ENCODE data around the gene ISX. TPM values are rescaled to one million over a fixed set of nuclear protein-coding genes. Genes with fewer than 3 reads are reported as not detected.

ISX gene
- polyA plus RNA-seq, 4 donors: 22.4 to 131 (median 54.7) TPM

- no peak for FAIRE-seq
- Histone ChIP-seq H3K4me3 (ENCODE audit: low read depth in 1 of 3, low read length in 3 of 3) (peak overlapping the region in 1 of 3 donors; percentile 59), H3K36me3 (ENCODE audit: control insufficient read depth in 3 of 3, insufficient read depth in 2 of 3, low read depth in 1 of 3, low read length in 3 of 3) (peaks cover 2 to 47% (median 3%) of the 10 kb centered on the region in 3 donors), H3K27me3 (ENCODE audit: control insufficient read depth in 3 of 3, insufficient read depth in 3 of 3, low read length in 3 of 3) (no peaks in the 10 kb centered on the region), H3K9me3 (ENCODE audit: control insufficient read depth in 2 of 2, insufficient read depth in 1 of 2, low read depth in 1 of 2, low read length in 1 of 2) (no peaks in the 10 kb centered on the region), H3K4me1 (ENCODE audit: control insufficient read depth in 3 of 3, insufficient read depth in 2 of 3, low read depth in 1 of 3, low read length in 2 of 3) (peaks cover 0 to 8% (median 4%) of the 10 kb centered on the region in 3 donors), H3K27ac (ENCODE audit: low read depth in 1 of 3, low read length in 2 of 3) (peak overlapping the region in 1 of 3 donors; percentile 14)
- DNase-seq: peak in 1 of 2 donors; percentile 64
- 17 to 60% (median 39%) methylated on average over 3 of the region's 3 CpGs for WGBS, 3 donors
Measured at GRCh38 chr22:35071784-35072183, 5.8 kb downstream of the ISX start.

GRCh38 chr22:35072925-35073324, 7.0 kb downstream of the ISX start:
- FAIRE-seq: no peak

GRCh38 chr22:35074583-35074982, 8.6 kb downstream of the ISX start:
- no peaks in the 10 kb centered on the region for H3K27me3 ChIP-seq (ENCODE audit: control insufficient read depth in 3 of 3, insufficient read depth in 3 of 3, low read length in 3 of 3)
- no peak overlapping the region for H3K4me3 ChIP-seq (ENCODE audit: low read depth in 1 of 3, low read length in 3 of 3)
- H3K9me3 ChIP-seq (ENCODE audit: control insufficient read depth in 2 of 2, insufficient read depth in 1 of 2, low read depth in 1 of 2, low read length in 1 of 2): no peaks in the 10 kb centered on the region
- H3K4me1 ChIP-seq (ENCODE audit: control insufficient read depth in 3 of 3, insufficient read depth in 2 of 3, low read depth in 1 of 3, low read length in 2 of 3): peaks cover 0 to 8% (median 4%) of the 10 kb centered on the region in 3 donors
- peaks cover 2 to 51% (median 3%) of the 10 kb centered on the region in 3 donors for H3K36me3 ChIP-seq (ENCODE audit: control insufficient read depth in 3 of 3, insufficient read depth in 2 of 3, low read depth in 1 of 3, low read length in 3 of 3)
- WGBS, 3 donors: 73 to 85% (median 81%) methylated on average over 4 of the region's 4 CpGs
- DNase-seq: no peak
- H3K27ac ChIP-seq (ENCODE audit: low read depth in 1 of 3, low read length in 2 of 3): no peak overlapping the region
- FAIRE-seq: no peak

More at GRCh38 chr22:35072925-35073324, 7.0 kb downstream of the ISX start:
- H3K36me3 ChIP-seq (ENCODE audit: control insufficient read depth in 3 of 3, insufficient read depth in 2 of 3, low read depth in 1 of 3, low read length in 3 of 3): peaks cover 2 to 45% (median 3%) of the 10 kb centered on the region in 3 donors
- DNase-seq: peak in 1 of 2 donors; percentile 26
- H3K9me3 ChIP-seq (ENCODE audit: control insufficient read depth in 2 of 2, insufficient read depth in 1 of 2, low read depth in 1 of 2, low read length in 1 of 2): no peaks in the 10 kb centered on the region
- WGBS, 3 donors: 66 to 85% (median 78%) methylated on average over 4 of the region's 4 CpGs
- H3K27ac ChIP-seq (ENCODE audit: low read depth in 1 of 3, low read length in 2 of 3): no peak overlapping the region
- H3K4me3 ChIP-seq (ENCODE audit: low read depth in 1 of 3, low read length in 3 of 3): no peak overlapping the region
- H3K4me1 ChIP-seq (ENCODE audit: control insufficient read depth in 3 of 3, insufficient read depth in 2 of 3, low read depth in 1 of 3, low read length in 2 of 3): peaks cover 0 to 8% (median 4%) of the 10 kb centered on the region in 3 donors
- no peaks in the 10 kb centered on the region for H3K27me3 ChIP-seq (ENCODE audit: control insufficient read depth in 3 of 3, insufficient read depth in 3 of 3, low read length in 3 of 3)

GRCh38 chr22:35076630-35077029, 10.7 kb downstream of the ISX start:
- H3K4me3 ChIP-seq (ENCODE audit: low read depth in 1 of 3, low read length in 3 of 3): no peak overlapping the region
- H3K9me3 ChIP-seq (ENCODE audit: control insufficient read depth in 2 of 2, insufficient read depth in 1 of 2, low read depth in 1 of 2, low read length in 1 of 2): no peaks in the 10 kb centered on the region
- WGBS, 3 donors: 58 to 75% (median 58%) methylated on average over 6 of the region's 6 CpGs
- DNase-seq (peak in 1 of 2 donors; percentile 47), FAIRE-seq (no peak)
- peaks cover 0 to 4% (median 4%) of the 10 kb centered on the region in 3 donors for H3K4me1 ChIP-seq (ENCODE audit: control insufficient read depth in 3 of 3, insufficient read depth in 2 of 3, low read depth in 1 of 3, low read length in 2 of 3)
- H3K36me3 ChIP-seq (ENCODE audit: control insufficient read depth in 3 of 3, insufficient read depth in 2 of 3, low read depth in 1 of 3, low read length in 3 of 3): peaks cover 2 to 51% (median 3%) of the 10 kb centered on the region in 3 donors
- H3K27ac ChIP-seq (ENCODE audit: low read depth in 1 of 3, low read length in 2 of 3): no peak overlapping the region
- H3K27me3 ChIP-seq (ENCODE audit: control insufficient read depth in 3 of 3, insufficient read depth in 3 of 3, low read length in 3 of 3): no peaks in the 10 kb centered on the region

GRCh38 chr22:35085621-35086020, 19.7 kb downstream of the ISX start:
- Histone ChIP-seq H3K27ac (ENCODE audit: low read depth in 1 of 3, low read length in 2 of 3) (no peak overlapping the region), H3K9me3 (ENCODE audit: control insufficient read depth in 2 of 2, insufficient read depth in 1 of 2, low read depth in 1 of 2, low read length in 1 of 2) (peaks cover 0 to 10% of the 10 kb centered on the region in 2 donors), H3K27me3 (ENCODE audit: control insufficient read depth in 3 of 3, insufficient read depth in 3 of 3, low read length in 3 of 3) (no peaks in the 10 kb centered on the region), H3K36me3 (ENCODE audit: control insufficient read depth in 3 of 3, insufficient read depth in 2 of 3, low read depth in 1 of 3, low read length in 3 of 3) (peaks cover 0 to 62% (median 12%) of the 10 kb centered on the region in 3 donors), H3K4me1 (ENCODE audit: control insufficient read depth in 3 of 3, insufficient read depth in 2 of 3, low read depth in 1 of 3, low read length in 2 of 3) (no peaks in the 10 kb centered on the region), H3K4me3 (ENCODE audit: low read depth in 1 of 3, low read length in 3 of 3) (no peak overlapping the region)
- DNase-seq (no peak), FAIRE-seq (no peak)
- 66 to 78% (median 78%) methylated on average over 3 of the region's 3 CpGs for WGBS, 3 donors

GRCh38 chr22:35089139-35089538, 23.2 kb downstream of the ISX start:
- FAIRE-seq (no peak), DNase-seq (no peak)
- Histone ChIP-seq H3K9me3 (ENCODE audit: control insufficient read depth in 2 of 2, insufficient read depth in 1 of 2, low read depth in 1 of 2, low read length in 1 of 2) (peaks cover 0 to 10% of the 10 kb centered on the region in 2 donors), H3K27me3 (ENCODE audit: control insufficient read depth in 3 of 3, insufficient read depth in 3 of 3, low read length in 3 of 3) (no peaks in the 10 kb centered on the region), H3K36me3 (ENCODE audit: control insufficient read depth in 3 of 3, insufficient read depth in 2 of 3, low read depth in 1 of 3, low read length in 3 of 3) (peaks cover 0 to 38% (median 10%) of the 10 kb centered on the region in 3 donors), H3K4me1 (ENCODE audit: control insufficient read depth in 3 of 3, insufficient read depth in 2 of 3, low read depth in 1 of 3, low read length in 2 of 3) (no peaks in the 10 kb centered on the region), H3K27ac (ENCODE audit: low read depth in 1 of 3, low read length in 2 of 3) (no peak overlapping the region), H3K4me3 (ENCODE audit: low read depth in 1 of 3, low read length in 3 of 3) (no peak overlapping the region)
- 96 to 100% (median 98%) methylated on average over 1 of the region's 1 CpG for WGBS, 3 donors

- Histone ChIP-seq H3K27me3 (ENCODE audit: control insufficient read depth in 3 of 3, insufficient read depth in 3 of 3, low read length in 3 of 3) (no peaks in the 10 kb centered on the region), H3K36me3 (ENCODE audit: control insufficient read depth in 3 of 3, insufficient read depth in 2 of 3, low read depth in 1 of 3, low read length in 3 of 3) (peaks cover 0 to 8% (median under 1%) of the 10 kb centered on the region in 3 donors), H3K27ac (ENCODE audit: low read depth in 1 of 3, low read length in 2 of 3) (no peak overlapping the region), H3K9me3 (ENCODE audit: control insufficient read depth in 2 of 2, insufficient read depth in 1 of 2, low read depth in 1 of 2, low read length in 1 of 2) (peaks cover 0 to 9% of the 10 kb centered on the region in 2 donors), H3K4me1 (ENCODE audit: control insufficient read depth in 3 of 3, insufficient read depth in 2 of 3, low read depth in 1 of 3, low read length in 2 of 3) (no peaks in the 10 kb centered on the region), H3K4me3 (ENCODE audit: low read depth in 1 of 3, low read length in 3 of 3) (no peak overlapping the region)
- DNase-seq (peak in 1 of 2 donors; percentile 32), FAIRE-seq (no peak)
- 36 to 60% (median 43%) methylated on average over 1 of the region's 1 CpG for WGBS, 3 donors
Measured at GRCh38 chr22:35092406-35092805, 26.4 kb downstream of the ISX start.

- no peaks in the 10 kb centered on the region for H3K27me3 ChIP-seq (ENCODE audit: control insufficient read depth in 3 of 3, insufficient read depth in 3 of 3, low read length in 3 of 3)
- peaks cover 0 to 4% of the 10 kb centered on the region in 2 donors for H3K9me3 ChIP-seq (ENCODE audit: control insufficient read depth in 2 of 2, insufficient read depth in 1 of 2, low read depth in 1 of 2, low read length in 1 of 2)
- no peak overlapping the region for H3K4me3 ChIP-seq (ENCODE audit: low read depth in 1 of 3, low read length in 3 of 3)
- peaks cover 0 to 18% (median 5%) of the 10 kb centered on the region in 3 donors for H3K4me1 ChIP-seq (ENCODE audit: control insufficient read depth in 3 of 3, insufficient read depth in 2 of 3, low read depth in 1 of 3, low read length in 2 of 3)
- 36 to 46% (median 42%) methylated on average over 3 of the region's 3 CpGs for WGBS, 3 donors
- H3K36me3 ChIP-seq (ENCODE audit: control insufficient read depth in 3 of 3, insufficient read depth in 2 of 3, low read depth in 1 of 3, low read length in 3 of 3): no peaks in the 10 kb centered on the region
- no peak for FAIRE-seq
- DNase-seq: peak in 1 of 2 donors; percentile 43
- no peak overlapping the region for H3K27ac ChIP-seq (ENCODE audit: low read depth in 1 of 3, low read length in 2 of 3)
Measured at GRCh38 chr22:35098921-35099320, 33.0 kb downstream of the ISX start.

GRCh38 chr22:35099883-35100282, 33.9 kb downstream of the ISX start:
- Histone ChIP-seq H3K4me3 (ENCODE audit: low read depth in 1 of 3, low read length in 3 of 3) (no peak overlapping the region), H3K36me3 (ENCODE audit: control insufficient read depth in 3 of 3, insufficient read depth in 2 of 3, low read depth in 1 of 3, low read length in 3 of 3) (no peaks in the 10 kb centered on the region), H3K4me1 (ENCODE audit: control insufficient read depth in 3 of 3, insufficient read depth in 2 of 3, low read depth in 1 of 3, low read length in 2 of 3) (peaks cover 0 to 27% (median 8%) of the 10 kb centered on the region in 3 donors), H3K9me3 (ENCODE audit: control insufficient read depth in 2 of 2, insufficient read depth in 1 of 2, low read depth in 1 of 2, low read length in 1 of 2) (peaks cover 0 to 4% of the 10 kb centered on the region in 2 donors), H3K27me3 (ENCODE audit: control insufficient read depth in 3 of 3, insufficient read depth in 3 of 3, low read length in 3 of 3) (no peaks in the 10 kb centered on the region), H3K27ac (ENCODE audit: low read depth in 1 of 3, low read length in 2 of 3) (peak overlapping the region in 1 of 3 donors; percentile 43)
- DNase-seq (peak; percentile 40 to 74), FAIRE-seq (no peak)
- 62 to 74% (median 70%) methylated on average over 3 of the region's 3 CpGs for WGBS, 3 donors
